GM18526 (cell line): Measurements from ENCODE around the gene MARK2.

Experiments
- POLR2A ChIP-seq: IDR thresholded peaks from 3 replicates; pipeline ENCODE4 v1.6.1; 2011; ENCODE audit not compliant: insufficient read length; ENCODE audit errors: extremely low read depth

Gene MARK2

GRCh38 chr11:63918507-63919191, 79.7 kb downstream of the MARK2 start:
- no peak for TF ChIP-seq POLR2A

GRCh38 chr11:63919267-63920125, 80.6 kb downstream of the MARK2 start:
- TF ChIP-seq POLR2A = no peak

GRCh38 chr11:63920126-63920938, 81.4 kb downstream of the MARK2 start:
- TF ChIP-seq POLR2A = no peak

GRCh38 chr11:63920939-63921417, 82.1 kb downstream of the MARK2 start:
- TF ChIP-seq POLR2A = no peak

- no peak for TF ChIP-seq POLR2A
Observed at GRCh38 chr11:63922673-63923192, 83.8 kb downstream of the MARK2 start.

- no peak for TF ChIP-seq POLR2A
Observed at GRCh38 chr11:63923319-63923718, 84.4 kb downstream of the MARK2 start.

- TF ChIP-seq POLR2A = no peak
Observed at GRCh38 chr11:63929616-63930015, 90.7 kb downstream of the MARK2 start.

- TF ChIP-seq POLR2A = no peak
Observed at GRCh38 chr11:63931045-63931444, 92.1 kb downstream of the MARK2 start.

GRCh38 chr11:63931876-63932275, 93.0 kb downstream of the MARK2 start:
- no peak for TF ChIP-seq POLR2A

- TF ChIP-seq POLR2A = no peak
Observed at GRCh38 chr11:63933459-63933858, 94.5 kb downstream of the MARK2 start.

GRCh38 chr11:63937713-63938478, 99.0 kb downstream of the MARK2 start:
- TF ChIP-seq POLR2A = peak; percentile 9

GRCh38 chr11:63938479-63939396, 99.8 kb downstream of the MARK2 start, which contains the start of gene NAA40:
Gene NAA40, plus strand, starts transcription at chr11:63939002. Its CDS starts 95 bp downstream, at chr11:63939097.
- TF ChIP-seq POLR2A = peak; percentile 57

- TF ChIP-seq POLR2A = no peak
Observed at GRCh38 chr11:63939397-63939891, 100.5 kb downstream of the MARK2 start.
